Measurements from ENCODE around the gene PNMA6E. TPM values are rescaled to one million over a fixed set of nuclear protein-coding genes. Genes with fewer than 3 reads are reported as not detected.

The PNMA6E gene
- not detected for total RNA-seq

DNA sequence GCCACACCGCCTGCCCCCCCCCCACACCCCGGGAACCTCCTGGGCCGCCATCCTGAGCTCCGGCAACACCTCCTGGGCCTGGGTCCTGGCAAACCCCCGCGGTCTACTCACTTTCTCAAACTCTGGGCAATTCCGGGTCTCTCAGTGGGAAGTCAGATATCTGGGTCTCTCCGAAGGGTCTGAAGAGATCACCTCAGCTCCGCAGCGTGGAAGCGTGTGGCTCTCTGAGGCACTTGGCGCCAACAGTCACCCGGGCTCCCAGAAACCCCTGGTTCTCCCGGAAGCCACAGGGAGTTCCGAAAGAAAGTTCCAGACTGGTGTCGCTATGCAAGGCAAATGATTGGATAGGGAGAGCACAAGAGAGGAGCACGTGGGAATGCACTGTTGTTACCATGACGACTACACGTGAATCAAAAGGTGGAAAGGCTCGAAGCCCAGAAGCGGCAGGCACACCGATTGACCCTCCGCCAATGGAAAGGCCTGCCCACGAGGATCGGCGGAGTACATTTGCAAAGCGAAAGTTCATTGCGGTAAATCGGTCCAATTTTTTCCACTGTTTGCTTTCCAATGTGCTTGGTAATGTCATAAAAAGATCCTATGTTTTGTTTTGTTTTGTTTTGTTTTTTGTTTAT is at the start of gene PNMA6E:
Gene PNMA6E, minus strand, starts transcription at position 218 of the 632 bp plus-strand sequence. CDS start 2,501 bp downstream, outside the sequence.
- DNase-seq (ENCODE audit: low spot score in 2 of 2), result peak in 1 of 2 donors; percentile 17
- no peak for FAIRE-seq

DNA sequence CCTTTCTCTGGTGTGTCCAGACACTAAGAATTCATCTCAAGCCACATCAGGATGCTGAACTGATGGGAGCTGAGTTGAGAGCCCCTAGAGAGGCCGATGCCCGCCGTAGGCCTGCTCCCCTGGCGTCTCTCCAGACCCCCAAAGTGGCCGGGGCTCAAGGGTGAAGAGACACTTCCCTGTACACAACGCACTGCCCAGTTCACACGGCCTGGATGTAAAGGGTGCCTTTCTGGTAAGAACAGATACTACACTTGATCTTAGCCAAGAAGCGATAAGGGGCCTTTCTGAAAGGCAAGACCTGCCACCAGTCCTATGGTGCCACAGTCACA is 49.8 kb upstream of the PNMA6E start:
- FAIRE-seq (no peak), DNase-seq (ENCODE audit: low spot score in 2 of 2) (no peak)

DNA sequence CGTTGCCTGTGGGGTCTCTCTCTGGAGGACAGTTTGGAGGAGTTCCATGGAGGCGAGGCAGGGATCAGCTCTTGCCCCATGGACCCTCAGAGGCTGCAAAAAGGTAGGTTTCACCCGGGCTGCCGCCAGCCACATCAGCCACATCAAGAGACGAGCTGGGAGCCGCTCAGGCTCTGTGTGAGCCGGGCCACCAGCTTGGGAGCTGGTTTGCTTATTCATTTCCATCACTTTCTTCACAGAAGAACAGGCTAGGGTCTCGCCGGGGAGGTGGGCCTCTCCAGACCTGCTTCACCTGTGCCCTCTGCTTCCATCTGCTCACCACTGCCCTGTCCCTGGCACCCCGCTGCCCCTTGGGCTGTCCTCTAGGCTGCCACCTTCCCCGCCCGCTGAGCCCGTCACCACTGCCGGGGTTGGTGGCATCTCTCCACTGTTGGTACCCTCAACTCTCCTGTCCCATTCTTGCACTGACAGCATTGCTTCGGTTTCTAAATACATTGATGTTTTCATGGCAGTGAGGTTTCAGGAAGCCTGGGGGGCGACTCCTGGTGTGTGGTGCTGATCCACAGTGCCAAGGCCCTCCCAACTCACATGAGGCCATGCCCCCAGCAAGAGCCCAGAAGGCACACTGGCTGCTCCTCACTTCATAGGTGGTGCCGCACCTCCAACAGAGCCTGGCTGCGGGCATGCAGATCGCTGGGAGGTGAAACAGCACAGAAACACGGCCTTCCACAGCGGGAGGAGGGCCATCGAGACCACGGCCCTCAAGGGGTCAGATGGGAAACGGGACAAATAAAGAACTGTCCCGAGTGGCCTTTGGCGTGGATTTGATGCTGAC is 49.2 kb upstream of the PNMA6E start:
- FAIRE-seq, result no peak
- no peak for DNase-seq (ENCODE audit: low spot score in 2 of 2)

DNA sequence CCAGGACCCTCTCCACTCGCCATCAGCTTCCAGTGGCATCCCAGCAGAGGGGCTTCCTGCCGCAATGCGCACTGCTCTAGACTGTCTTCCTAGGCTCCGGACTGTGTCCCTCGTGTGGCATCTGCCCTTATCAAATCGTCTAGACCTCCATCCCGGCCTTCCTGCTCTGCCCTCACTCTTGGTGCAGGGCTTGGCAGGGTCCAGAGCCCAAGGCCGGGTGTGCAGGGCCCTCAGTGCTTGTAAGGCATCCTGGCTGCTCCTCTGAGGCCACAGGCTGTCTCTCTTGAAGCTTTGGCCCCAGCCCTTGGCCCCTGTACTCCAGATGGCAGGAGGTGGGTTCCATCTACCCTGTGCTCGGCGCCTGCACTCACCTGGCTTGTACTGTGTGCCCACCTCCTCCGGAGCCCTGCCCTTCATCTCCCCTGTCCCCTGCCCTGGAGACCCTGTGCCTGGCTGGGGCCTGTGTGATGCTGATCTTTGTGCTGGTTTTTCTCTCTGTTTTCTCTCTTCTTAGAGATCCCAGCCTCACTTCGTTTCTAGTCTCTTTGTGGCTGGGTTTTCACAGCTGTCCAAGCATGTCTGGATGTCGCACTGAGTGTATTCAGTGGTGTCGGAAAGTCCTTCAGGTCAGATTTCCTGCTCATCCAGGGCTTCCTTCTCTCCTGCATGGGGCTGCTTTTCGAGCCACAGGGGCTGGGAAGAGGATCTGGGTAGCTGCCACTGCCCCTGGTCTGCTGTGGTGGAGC is 48.4 kb upstream of the PNMA6E start:
- FAIRE-seq, result no peak
- DNase-seq (ENCODE audit: low spot score in 2 of 2), result no peak

DNA sequence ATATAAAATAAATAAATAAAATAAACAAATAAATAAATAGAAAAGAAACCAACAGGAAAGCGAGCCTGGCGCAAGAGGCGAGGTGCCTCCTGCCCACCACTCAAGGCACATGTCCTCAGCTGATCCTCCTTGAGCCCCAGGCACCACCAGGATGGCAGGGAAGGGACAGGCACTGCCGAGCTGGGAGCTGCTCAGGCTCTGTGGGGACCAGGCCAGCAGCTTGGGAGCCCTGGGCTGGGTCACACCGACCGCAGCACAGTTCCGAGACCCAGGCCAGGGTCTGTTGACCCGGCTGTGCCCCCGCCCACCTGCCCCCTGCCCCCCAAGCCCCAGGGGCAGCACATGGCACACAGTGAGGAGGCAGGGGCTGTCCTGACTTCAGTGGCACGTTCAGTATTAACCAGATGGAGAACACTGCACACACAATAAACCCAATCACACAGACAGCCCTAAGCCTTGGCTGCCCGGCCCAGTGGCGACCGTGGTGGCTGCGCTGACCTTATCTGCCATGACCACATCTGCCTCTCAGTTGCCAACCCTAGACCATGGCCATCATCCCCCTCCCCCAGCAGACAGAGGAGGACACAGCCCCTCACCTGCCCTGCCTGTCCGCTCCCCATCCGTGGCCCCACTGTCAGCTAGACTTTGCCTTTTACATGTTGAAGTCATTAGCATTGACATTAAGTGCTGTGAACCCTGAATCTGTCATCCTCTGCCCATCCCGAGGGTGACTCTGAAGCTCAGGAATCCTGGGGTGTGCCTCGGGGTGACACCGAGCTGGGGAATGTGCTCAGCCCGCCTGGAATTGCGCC is 47.6 kb upstream of the PNMA6E start:
- no peak for DNase-seq (ENCODE audit: low spot score in 2 of 2)
- FAIRE-seq, result no peak

DNA sequence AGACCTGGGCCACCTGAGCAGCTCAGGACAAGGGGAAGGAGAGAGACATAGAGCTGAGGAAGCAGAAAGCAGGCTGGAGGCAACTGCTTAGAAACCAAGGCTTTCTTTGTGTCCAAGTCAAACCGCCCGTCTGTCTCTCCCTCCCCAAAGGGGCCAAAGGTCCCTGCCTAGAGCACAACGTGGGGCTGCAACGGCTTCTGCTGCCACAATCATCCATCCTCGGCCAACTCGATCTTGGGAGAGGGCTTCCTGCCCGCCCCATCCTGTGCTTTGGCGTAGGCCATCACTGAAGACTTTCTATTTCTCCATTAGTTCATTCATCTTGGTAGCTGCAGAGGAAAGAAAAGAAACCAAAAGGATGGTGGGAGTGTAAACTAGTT is 46.4 kb upstream of the PNMA6E start:
- DNase-seq (ENCODE audit: low spot score in 2 of 2), result no peak
- FAIRE-seq, result no peak

DNA sequence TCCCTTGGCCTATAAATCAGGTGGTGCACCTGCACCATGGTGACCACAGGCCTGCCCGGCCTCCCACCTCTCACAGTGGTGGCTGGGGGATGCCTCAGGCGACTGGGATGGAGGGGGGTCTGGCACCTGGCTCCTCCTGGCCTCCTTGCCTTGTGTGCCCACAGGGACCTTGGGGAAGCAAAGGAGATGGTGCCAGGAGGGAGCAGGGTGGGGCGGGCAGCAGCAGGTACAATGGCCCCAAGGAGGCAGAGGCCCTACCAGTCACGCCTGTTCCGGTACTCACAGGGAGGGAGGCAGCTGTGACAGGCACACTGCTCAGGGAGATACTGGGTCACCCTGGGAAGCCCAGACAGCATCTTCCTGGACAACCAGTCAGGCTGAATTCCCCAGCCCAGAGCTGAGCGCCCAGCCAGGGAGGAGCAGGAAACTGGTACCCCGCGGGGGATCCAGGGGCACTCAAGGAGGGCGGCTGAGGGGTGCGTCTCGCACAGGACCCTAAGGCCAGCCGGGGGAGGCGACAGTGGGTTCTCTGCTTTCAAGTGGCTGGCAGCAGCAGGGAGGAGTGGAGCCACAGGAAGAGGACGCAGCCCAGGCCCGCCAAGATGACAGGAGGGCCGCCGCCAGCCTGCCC is 45.9 kb upstream of the PNMA6E start:
- no peak for DNase-seq (ENCODE audit: low spot score in 2 of 2)
- no peak for FAIRE-seq

DNA sequence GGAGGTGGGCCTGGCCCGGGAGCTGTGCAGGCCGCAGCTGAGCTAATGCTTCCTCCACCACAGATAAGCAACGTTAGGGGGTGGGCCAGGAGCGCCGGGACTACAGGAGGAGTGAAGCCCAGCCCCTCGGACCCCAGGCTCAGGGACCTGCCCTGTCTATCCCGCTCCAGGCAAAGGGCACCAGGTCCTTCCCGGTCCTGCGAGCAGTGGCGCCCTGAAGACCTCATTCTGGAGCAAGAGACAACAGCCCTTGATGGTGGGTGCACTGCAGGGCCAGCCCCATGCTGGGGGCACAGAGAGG is 45.4 kb upstream of the PNMA6E start:
- DNase-seq (ENCODE audit: low spot score in 2 of 2) (no peak), FAIRE-seq (no peak)

DNA sequence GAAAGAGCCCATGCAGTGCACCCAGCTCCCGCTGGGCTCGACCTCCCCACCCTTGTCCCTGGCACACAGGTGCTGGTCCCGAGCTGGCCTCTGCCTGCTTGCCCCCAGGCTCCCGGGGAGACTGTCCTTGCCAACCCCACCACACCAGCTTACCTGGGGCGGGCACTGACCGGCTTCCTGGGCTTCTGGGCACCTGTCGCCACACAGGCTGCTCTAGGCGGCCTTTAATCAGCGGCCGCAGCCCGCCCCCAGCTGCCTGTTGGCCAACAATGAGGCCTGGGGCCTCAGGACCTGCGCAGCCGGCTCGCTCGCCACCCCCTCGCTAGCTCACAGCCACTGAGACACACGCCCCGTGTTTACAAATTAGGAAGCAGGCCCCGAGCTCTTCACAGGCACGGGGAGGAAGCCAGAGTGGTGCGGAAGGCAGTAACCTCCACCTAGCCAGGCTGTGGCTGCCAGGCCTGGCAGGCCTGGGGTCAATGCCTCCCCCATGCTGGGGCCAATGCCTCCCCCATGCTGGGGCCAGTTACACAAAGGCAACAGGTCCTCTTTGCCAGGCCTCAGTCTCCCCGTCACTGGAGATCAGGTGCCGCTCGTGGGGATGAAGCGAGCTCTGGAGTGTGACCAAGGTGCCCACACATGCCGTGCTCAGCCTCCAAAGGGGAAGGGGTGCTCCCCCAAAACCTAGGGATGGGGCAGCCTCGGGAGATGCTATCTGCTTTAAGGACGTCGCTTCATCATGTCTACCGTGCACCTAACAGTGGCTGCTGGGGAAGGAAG is 44.9 kb upstream of the PNMA6E start, which contains the start of gene TREX2:
Gene TREX2, minus strand, starts transcription at position 201 of the 780 bp plus-strand sequence. CDS start 626 bp downstream, outside the sequence.
- no peak for FAIRE-seq
- DNase-seq (ENCODE audit: low spot score in 2 of 2), result no peak

DNA sequence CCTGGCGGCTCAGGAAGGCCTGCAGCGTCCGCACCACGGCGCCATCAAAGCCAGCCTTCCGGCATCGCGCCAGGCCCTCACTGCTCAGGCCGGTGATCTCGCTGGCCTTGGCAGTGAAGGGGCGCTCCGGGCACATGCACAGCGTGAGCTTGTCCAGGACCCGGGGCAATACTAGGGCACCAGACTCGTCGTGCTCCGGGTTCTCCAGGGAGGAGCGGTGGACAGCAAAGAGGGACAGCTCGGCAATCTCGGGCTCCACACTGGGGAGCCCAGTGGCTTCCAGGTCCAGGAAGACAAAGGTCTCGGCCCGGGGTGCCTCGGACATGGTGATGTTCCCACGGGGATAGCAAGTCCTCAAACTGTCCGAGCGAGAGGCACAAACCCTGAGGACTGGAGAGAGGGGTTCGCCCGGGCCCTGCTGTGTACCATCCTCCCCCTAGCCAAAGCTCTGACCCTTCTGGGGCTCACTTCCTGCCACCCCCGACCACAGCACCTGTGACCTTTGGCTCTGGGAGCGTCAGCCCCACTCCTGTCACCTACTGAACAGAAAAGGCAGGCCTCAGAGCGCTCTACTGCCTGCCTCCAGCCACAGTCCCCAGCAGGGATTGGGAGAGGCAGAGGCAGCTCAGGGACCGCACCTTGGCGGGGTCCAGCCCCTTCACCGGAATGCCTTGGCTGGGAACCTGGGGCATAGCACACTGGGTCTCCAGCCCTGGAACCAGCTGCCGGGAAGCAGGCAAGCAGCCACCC is 44.1 kb upstream of the PNMA6E start:
- DNase-seq (ENCODE audit: low spot score in 2 of 2), result no peak
- FAIRE-seq, result no peak

DNA sequence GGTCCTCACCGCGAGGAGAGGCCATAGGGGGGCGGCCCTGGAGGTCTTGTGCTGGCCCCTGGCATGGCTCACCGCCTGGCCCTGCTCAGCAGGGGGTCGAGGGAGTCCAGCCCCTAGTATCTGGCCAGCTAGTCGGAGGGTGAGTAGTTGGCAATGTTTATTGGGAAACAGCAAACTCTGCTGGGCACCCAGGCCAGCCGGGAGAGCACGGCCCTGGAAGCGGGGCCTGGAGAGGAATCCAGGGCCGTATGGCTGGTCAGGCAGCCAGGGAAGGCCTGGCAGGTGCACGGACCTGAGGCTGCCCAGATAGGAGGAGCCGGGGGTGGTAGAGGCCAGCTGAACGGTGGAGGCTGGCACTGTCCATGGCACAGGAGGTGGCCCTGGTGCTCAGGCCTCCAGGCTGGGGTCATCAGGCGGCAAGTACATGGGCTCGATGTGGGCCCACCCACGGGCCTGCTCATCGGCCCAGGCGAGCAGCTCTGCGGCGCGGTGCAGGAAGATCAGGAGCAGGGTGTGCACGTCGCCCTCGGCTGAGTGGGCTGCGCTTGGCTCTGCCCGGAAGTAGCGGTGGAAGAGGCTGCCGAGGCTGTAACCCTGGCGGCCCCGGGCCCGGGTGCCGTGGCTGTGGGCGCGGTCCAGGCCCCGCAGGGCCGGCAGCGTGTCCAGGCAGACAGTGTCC is 43.3 kb upstream of the PNMA6E start:
- DNase-seq (ENCODE audit: low spot score in 2 of 2), result no peak

DNA sequence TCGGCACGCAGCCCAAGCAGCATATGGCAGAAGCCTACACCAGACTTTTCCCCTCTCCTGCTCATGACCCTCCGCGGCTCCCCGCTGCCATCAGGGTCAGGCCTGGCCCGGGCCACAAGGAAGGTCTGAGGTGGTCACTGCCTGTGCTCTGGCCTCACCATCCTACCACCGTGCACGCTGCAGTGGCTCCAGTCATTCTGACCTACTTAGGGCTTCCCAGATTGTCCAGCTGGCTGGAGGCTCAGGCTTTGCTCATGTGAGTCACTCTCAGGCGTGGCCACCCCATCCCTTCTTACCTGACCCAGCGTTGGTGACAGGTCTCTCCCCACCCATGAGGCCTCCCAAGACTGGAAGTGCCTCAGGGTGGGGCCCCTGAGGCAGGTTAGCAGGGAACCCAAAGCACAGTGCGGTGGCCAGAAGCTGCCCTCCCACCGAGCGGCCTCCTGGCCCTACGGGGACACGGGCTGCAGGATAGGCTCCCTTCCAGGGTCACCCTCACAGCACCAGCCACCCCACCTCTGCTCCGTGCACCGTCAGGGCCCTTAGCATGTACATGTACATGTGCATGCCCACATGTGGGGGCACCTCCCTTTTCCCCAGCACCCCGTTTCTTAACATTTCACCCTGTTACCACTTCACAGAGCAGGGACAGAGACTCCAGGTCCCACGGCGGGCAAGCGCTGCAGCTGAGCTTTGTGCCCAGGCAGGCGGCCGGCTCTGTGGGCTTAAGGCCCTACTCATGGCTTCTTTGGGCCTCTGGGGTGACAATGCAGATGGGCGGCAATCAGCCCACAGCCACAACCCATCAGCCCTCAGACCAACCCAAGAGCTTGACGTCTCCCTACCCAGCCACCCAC is 42.6 kb upstream of the PNMA6E start:
- no peak for DNase-seq (ENCODE audit: low spot score in 2 of 2)
- no peak for FAIRE-seq

More for the DNA sequence above, 43.3 kb upstream of the PNMA6E start:
- FAIRE-seq, result no peak

DNA sequence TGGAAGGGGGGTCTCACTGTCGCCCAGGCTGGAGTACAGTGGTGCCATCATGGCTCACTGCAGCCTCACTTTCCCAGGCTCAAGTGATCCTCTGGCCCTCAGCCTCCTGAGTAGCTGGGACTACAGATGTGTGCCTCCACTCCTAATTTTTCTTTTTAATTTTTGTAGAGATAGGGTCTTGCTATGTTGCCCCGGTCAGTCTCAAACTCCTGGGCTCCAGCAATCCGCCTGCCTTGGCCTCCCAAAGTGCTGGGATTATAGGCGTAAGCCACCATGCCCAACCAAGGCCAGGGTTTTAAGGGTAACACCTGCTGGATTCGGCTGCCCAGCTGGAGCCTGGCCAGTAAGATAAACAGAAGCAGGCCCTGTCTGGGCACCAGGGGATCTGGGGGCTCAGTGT is 41.3 kb upstream of the PNMA6E start:
- FAIRE-seq, result no peak
- no peak for DNase-seq (ENCODE audit: low spot score in 2 of 2)

DNA sequence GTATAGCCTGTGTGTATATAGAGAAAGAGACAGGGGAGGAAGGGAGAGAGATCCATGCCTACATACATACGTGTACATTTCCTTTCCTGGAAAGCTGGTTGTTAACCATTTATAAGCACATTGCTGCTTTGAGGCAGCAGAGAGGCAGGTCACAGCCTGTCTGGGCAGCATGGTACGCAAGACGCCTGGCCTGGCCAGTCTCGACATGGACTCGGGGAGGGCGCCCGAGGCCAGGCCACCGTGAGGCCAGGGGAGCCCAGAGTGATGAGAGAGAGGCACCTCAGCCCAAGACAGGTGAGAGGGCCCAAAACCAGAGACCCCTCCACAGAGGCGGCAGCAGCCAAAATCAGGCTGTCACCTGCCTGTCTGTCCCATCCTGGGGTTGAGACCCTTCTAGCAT is 40.8 kb upstream of the PNMA6E start:
- FAIRE-seq (no peak), DNase-seq (ENCODE audit: low spot score in 2 of 2) (no peak)

DNA sequence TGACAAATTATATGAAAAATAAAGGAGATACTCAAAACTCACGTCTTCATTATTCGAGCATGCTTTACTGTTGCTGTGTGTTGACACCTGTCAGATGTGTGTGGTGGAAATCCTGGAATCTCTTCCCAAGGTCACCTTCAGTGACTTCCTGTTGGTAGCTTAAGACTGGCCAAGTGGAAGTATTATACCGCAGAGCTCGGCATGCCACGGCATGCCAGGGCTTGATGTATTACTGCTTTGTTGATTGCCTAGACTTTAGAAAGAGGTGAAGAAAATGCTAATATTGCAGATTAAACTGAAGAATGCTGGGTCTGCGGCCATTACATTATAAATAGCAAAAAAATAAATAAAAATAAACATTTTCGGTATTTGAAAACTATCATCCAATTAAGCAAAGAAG is 40.1 kb upstream of the PNMA6E start:
- FAIRE-seq, result no peak
- DNase-seq (ENCODE audit: low spot score in 2 of 2), result no peak

DNA sequence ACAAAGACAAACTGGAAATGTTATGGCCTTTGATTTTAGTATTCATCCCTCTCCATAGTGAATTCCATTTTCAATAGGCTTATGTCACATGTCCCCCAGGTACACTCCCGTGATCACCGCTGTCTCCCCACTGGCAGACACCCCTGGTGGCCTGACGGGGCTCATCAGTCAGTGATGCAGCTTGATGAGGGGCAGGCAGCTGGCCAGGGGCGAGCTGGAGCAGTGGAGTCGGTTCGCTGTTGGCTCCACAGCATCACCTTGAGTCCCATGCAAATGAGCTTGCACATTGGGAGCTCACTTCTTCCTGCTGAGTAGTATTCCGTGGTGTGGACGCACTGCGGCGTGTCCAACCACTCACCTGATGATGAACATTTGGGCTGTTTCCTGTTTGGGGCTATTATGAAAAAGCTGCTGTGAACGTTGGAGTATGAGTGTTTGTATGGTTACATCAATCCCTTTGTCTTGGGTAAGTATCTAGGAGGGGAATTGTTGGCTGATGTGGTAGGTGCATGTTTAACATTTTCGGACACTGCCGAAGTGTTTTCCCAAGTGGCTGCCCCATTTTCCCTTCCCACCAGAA is 39.5 kb upstream of the PNMA6E start:
- DNase-seq (ENCODE audit: low spot score in 2 of 2) (no peak), FAIRE-seq (no peak)

DNA sequence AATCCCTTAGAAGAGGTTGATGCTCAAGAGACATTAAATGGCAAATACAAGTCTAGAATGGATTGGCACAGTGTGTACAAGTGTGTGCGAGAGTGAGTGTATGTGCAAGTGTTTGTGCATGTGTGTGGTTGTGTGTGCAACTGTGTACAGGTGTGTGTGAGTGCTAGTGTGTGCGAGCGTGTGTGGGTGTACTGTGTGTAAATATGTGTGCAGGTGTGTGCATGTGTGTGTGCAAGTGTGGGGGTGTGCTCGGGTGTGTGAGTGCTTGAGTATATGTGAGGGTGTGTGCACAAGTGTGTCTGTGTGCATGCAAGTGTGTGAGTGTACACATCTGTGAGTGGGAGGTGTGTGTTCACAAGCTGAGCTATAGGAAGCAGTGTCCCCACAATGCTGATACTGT is 38.8 kb upstream of the PNMA6E start:
- DNase-seq (ENCODE audit: low spot score in 2 of 2) (no peak), FAIRE-seq (no peak)
